Eye (tissue), 1 donor: ENCODE data around the gene TTC28.
"Not testable (repeated sequence)": the region's sequence is repeated elsewhere in the genome, so short reads cannot be mapped to it uniquely, and the experiment has no call there.

Experiments
- DNase-seq: peaks from one replicate; pipeline ENCODE4 v3.0.0-alpha.2; 2015

Gene TTC28

GRCh38 chr22:28077166-28077565 is 602.5 kb downstream of the TTC28 start:
- no peak for DNase-seq

DNA sequence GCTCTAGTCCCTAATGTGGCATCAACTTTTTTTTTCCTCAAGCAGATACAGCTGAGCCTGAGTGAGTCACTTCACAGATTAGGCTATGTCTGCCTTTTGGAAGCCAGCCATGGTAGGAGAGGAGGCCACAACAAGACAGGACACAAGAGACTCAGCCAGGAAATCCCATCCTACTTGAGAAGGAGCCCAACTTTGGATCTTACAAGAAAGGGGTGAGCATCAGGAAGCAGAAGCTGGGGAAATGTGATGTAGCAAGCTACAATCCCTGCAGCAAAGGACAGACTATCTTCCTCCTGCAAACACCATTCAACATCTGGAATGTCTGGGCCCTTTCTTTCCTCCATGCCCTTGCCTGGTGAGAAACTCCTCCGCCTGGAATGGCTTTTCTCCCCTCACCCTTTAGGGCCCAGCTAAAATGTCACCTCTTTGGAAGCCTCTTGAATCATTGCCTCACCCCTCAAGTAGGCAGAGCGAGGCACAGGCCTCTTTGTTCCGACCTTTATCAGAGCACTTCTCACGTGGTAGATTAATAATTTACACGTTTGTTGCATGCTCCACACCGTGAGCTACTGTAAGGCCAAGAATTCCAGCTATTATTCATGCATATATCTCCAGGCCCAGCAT is 604.2 kb downstream of the TTC28 start:
- DNase-seq: peak; percentile 49

- no peak for DNase-seq
These were observed 605.1 kb downstream of the TTC28 start for GRCh38 chr22:28074526-28074925.

DNA sequence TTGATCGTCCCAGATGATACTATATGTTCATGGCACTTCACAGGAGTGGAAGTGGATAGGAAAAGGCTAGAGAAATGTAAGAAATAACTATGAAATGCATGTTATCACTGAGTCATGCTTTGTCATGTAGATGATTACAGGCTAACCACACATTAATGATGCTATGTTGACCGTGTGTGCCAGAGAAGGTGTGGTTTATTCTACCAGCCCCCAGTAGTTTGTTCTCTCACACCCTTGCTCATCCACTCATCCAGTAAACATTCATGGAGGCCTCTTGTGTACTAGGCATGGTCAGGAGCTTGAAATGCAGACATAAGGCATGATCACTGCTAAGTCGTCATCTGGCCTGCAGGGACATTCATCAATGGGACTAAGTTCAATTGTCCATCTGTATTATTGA is 607.6 kb downstream of the TTC28 start:
- no peak for DNase-seq

- no peak for DNase-seq
These were observed 610.8 kb downstream of the TTC28 start for GRCh38 chr22:28068826-28069225.

- no peak for DNase-seq
These were observed 614.7 kb downstream of the TTC28 start for GRCh38 chr22:28064920-28065319.

- no peak for DNase-seq
These were observed 616.0 kb downstream of the TTC28 start for GRCh38 chr22:28063656-28064055.

- not testable (repeated sequence) for DNase-seq
These were observed 619.0 kb downstream of the TTC28 start for GRCh38 chr22:28060594-28060993.

- DNase-seq: no peak
These were observed 621.6 kb downstream of the TTC28 start for GRCh38 chr22:28058036-28058435.

DNA sequence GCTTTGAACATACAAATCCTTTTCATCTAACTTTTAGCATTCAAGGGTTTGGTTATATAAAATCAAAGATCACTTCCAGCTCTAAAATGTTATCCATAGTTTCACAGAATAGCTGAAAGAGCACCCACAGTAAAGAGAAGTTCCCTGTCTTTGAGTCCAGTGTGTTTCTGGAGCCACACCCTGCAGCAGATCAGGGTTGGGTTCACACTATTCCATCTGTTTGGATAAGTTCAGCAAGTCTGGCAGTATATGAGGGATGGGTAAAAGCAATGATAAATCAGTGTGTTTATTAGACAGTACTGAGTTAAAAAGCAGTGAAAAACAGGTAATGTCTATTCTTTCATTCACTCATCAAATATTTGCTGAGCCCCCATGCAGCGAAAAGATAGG is 624.8 kb downstream of the TTC28 start:
- no peak for DNase-seq

- DNase-seq: no peak
These were observed 625.5 kb downstream of the TTC28 start for GRCh38 chr22:28053896-28054818.

DNA sequence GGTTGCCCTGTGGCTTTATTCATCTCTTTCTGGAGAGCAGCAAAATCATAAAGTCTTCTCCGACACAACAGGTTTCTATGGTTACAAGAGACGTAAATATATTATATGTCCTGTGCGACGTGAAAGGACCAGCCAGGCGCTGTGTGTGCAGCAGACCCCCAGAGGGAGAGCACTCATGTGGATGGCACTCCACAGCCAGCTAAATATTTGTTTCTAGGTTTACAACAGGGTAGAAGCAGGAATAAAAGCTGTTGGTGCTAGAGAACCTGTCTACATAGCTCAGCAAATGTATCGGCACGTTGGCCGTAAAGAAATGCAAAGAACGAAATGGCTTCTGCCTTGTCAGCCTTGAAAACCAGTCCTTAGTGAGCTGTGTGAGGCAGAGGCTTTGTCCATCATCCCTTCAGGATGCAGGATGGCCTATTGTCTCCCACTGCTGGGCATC is 626.8 kb downstream of the TTC28 start:
- peak; percentile 80 for DNase-seq

DNA sequence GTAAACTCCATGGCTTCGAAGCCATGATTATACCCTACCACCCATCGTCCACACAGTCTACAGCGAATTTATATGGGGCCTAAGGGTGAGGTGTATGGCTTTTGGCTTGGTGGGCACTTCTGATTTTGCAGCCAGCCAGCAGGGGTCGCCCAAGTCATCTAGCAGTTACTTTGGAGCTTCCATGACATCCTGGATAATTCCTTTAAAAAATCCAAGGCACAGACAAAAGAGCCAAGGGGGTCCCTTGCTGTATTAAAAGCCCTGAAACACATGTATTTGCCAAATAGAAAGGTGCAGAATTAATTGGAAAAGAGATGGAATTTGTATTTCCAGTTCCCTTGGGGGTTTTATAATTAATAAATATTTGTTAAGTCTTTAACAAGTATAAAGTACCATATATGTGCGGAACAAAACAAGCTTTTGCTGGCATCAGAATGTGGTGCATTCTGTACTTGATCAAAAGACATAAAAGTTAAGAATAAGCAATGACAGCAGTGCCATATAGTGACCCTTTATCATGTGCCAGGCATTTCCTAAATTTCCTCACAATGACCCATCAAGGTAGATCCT is 627.8 kb downstream of the TTC28 start:
- peak; percentile 92 for DNase-seq

- DNase-seq: peak; percentile 69
These were observed 628.4 kb downstream of the TTC28 start for GRCh38 chr22:28051091-28051786.

- DNase-seq: no peak
These were observed 631.1 kb downstream of the TTC28 start for GRCh38 chr22:28048529-28048928.

DNA sequence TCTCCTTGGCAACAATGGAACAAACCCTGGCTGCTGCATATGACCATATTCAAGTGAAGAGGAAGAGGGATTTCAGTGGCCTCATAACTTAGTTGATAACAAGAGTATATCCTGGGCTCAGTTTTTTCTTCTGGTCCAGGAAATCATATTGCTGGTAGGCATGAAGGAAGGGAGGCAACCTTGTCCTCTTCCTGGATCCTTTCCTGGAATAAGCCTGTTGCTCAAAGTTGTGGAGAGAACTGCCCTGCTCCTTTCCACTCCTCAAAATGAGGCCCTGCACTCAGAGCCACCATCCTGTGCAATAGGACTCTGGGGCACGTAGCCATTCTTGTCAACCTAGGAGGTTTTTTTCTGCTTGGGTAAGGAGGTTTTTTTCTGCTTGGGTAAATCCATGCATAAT is 631.9 kb downstream of the TTC28 start:
- no peak for DNase-seq

DNA sequence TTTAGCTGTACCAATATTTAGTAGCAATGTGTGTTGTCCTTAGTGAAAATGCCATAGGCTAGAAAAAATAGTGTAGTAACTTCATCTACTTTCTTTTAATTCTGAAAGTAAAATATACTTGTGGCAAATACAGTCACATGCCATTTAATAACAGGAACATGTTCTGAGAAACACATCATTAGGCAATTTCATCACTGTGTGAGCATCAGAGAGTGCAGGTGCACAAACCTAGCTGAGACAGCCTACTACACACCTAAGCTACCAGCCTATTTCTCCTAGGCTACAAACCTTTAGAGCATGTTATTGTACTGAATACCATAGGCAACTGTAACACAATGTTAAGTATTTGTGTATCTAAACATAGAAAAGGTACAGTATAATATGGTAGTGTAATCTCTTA is 633.5 kb downstream of the TTC28 start:
- DNase-seq: no peak

DNA sequence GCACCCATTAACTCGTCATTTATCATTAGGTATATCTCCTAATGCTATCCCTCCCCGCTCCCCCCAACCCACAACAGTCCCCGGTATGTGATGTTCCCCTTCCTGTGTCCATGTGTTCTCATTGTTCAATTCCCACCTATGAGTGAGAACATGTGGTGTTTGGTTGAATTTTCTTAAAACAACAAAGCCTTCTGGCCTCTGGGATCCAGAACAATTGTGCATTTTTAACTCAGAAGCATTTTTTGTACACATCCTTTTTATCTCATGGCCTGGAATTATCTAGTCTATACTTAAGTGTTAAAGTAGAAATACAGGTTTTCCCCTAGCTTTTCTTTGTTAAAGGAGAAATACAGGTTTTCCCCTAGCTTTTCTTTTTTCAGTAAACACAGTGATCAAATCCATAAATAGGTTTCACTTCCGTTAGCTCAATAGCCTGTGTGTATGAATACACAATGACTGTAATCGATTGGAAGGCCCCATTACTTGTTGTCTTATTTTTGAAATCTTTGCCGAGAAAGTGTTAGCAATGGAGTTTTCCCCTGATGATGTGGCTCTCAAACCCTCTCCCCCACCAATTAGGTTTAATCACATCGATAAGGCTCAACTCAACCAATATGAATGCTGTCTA is 635.0 kb downstream of the TTC28 start:
- no peak for DNase-seq

GRCh38 chr22:28043266-28043665 is 636.4 kb downstream of the TTC28 start:
- no peak for DNase-seq

DNA sequence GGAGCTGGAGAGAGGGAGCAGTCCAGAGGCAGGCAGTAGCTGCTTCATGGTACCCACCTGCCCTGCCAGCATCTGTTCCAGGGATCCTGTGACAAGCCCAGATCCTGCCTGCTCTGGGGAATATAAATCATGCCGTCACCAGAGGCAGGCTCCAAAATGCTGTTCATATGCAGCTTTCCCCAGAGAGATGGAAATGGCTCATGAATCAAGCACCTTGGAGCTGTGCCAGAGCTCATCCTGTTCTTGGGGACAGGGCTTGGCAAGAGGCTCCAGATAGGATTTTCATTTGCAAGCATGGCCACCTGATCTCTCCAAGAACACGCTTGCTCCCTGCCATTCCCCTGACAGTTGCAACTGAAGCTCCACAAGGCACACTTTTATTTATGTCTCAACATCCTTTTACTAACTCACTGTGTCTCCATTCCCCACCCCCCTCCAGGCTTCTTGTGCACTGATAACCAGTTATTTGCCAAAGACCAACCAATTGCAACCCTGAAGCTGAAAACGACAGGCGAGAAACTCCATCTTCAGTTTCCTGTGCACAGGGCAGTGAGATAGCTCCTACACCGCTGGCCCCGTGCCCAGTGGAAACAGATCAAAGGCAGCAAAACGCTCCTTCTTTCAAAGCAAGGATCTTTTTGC is 644.8 kb downstream of the TTC28 start:
- peak; percentile 77 for DNase-seq

DNA sequence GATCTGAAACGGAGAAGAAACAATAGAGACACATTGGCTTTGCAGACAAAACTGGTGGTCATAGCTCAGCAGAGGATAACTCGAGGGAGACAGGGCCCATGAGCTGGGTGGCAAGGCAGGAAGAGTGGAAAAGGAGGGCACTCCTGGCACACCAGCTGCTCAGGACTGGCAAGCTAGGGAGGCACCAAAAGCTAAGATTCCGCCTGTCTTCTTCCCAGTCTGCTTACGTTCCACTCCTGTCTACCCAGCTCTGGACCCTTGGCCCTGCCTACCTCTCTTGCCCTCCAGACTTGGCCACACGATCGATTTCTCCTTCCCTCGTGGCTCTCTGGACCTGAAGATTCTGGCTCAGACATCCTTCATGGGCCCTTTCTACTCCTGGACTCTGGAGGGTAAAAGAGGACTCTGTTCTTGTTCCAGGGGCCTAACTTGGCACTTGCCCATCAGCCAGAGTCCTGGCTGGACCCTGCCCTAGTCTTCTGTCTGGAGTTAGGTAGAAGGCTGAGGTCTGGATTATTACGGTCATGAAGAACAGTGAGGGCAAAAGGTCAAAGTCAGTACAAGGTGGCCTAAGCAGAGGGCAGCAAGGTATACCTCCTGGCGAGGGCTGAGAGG is 645.4 kb downstream of the TTC28 start:
- DNase-seq: no peak

GRCh38 chr22:28032861-28033260 is 646.8 kb downstream of the TTC28 start:
- no peak for DNase-seq
